DND-41 (cell line): ENCODE results near the gene PLEKHM1.

Experiments
- ATAC-seq: fragments of 200-7000 bp; cut with Tn5 transposase; 3 replicates; pipeline ENCODE4 v1.9.1; 2021; ENCODE audit warnings: low read depth; ENCODE audit not compliant: insufficient read depth
- DNase-seq: peaks from one replicate; pipeline ENCODE4 v3.0.0-alpha.2; 2020
- H2AFZ ChIP-seq: 2 replicates; pipeline ENCODE4 v1.6.0; 2012; ENCODE audit warnings: low read depth, low read length
- H3K27ac ChIP-seq: 2 replicates; pipeline ENCODE4 v1.5.1; 2012; ENCODE audit warnings: low read length, inconsistent platforms
- H3K27me3 ChIP-seq: fragments of 200-600 bp; sonication (generic); 2 replicates; pipeline ENCODE4 v1.6.0; 2012; ENCODE audit warnings: low read length, mild to moderate bottlenecking, inconsistent platforms; ENCODE audit not compliant: insufficient read depth, poor library complexity
- H3K36me3 ChIP-seq: 2 replicates; pipeline ENCODE4 v1.5.1; 2012; ENCODE audit warnings: low read length, inconsistent platforms; ENCODE audit not compliant: insufficient read depth
- H3K4me1 ChIP-seq: 2 replicates; pipeline ENCODE4 v1.5.1; 2012; ENCODE audit warnings: mild to moderate bottlenecking, low read length; ENCODE audit not compliant: insufficient read depth
- H3K4me2 ChIP-seq: 2 replicates; pipeline ENCODE4 v1.6.0; 2012; ENCODE audit warnings: mild to moderate bottlenecking, moderate library complexity, low read length, inconsistent platforms; ENCODE audit not compliant: insufficient read depth
- H3K4me3 ChIP-seq, 2 experiments: fragments of 200-600 bp in 1 of 2; shearing (Covaris generic) in 1 of 2; 2 replicates each; pipeline ENCODE4 v1.5.1; 2012 to 2016; ENCODE audit warnings: inconsistent platforms in 2 of 2, low read length in 2 of 2, mild to moderate bottlenecking in 2 of 2, low read depth in 1 of 2, moderate library complexity in 1 of 2
- H3K79me2 ChIP-seq: 2 replicates; pipeline ENCODE4 v1.6.0; 2012; ENCODE audit warnings: low read length, inconsistent platforms; ENCODE audit not compliant: insufficient read depth
- H3K9ac ChIP-seq: 2 replicates; pipeline ENCODE4 v1.6.0; 2012; ENCODE audit warnings: low read depth, mild to moderate bottlenecking, inconsistent platforms, low read length, moderate library complexity
- H3K9me3 ChIP-seq: 2 replicates; pipeline ENCODE4 v1.5.1; 2012; ENCODE audit warnings: low read length, moderate library complexity, mild to moderate bottlenecking, inconsistent platforms; ENCODE audit not compliant: insufficient read depth, severe bottlenecking
- H4K20me1 ChIP-seq: 2 replicates; pipeline ENCODE4 v1.6.0; 2012; ENCODE audit warnings: low read length; ENCODE audit not compliant: insufficient read depth
- CTCF ChIP-seq: IDR thresholded peaks from 2 replicates; pipeline ENCODE4 v1.5.1; 2012; ENCODE audit warnings: borderline replicate concordance, low read length, moderate library complexity, mild to moderate bottlenecking; ENCODE audit not compliant: poor library complexity, severe bottlenecking; ENCODE audit errors: extremely low read depth
- EZH2 ChIP-seq: IDR thresholded peaks from 3 replicates; pipeline ENCODE4 v1.6.1; 2012; ENCODE audit warnings: borderline replicate concordance, low read depth, mild to moderate bottlenecking, moderate library complexity, low read length, inconsistent platforms; ENCODE audit not compliant: severe bottlenecking

The PLEKHM1 gene

GRCh38 chr17:45409659-45410076, 80.9 kb downstream of the PLEKHM1 start:
- peaks cover 16% of the 10 kb centered on the region for H4K20me1 ChIP-seq
- peaks cover 47% of the 10 kb centered on the region for H3K4me1 ChIP-seq
- ATAC-seq: peak; percentile 60
- peak overlapping the region; percentile 99 for H2AFZ ChIP-seq
- peaks cover 15% of the 10 kb centered on the region for H3K36me3 ChIP-seq
- H3K27me3 ChIP-seq: no peaks in the 10 kb centered on the region
- no peaks in the 10 kb centered on the region for H3K9me3 ChIP-seq
- peak; percentile 49 for DNase-seq
- TF ChIP-seq EZH2 (no peak), CTCF (peak; percentile 16)
- H3K4me2 ChIP-seq: peak overlapping the region; percentile 86
- peak overlapping the region; percentile 92 to 97 for H3K4me3 ChIP-seq
- peak overlapping the region; percentile 98 for H3K9ac ChIP-seq
- peak overlapping the region; percentile 96 for H3K27ac ChIP-seq
- peaks cover 51% of the 10 kb centered on the region for H3K79me2 ChIP-seq

- no peak for ATAC-seq
- H3K9ac ChIP-seq: peak overlapping the region; percentile 98
Observed at GRCh38 chr17:45408611-45409421, 81.7 kb downstream of the PLEKHM1 start.

GRCh38 chr17:45406107-45406506, 84.4 kb downstream of the PLEKHM1 start:
- no peaks in the 10 kb centered on the region for H3K9me3 ChIP-seq
- no peak overlapping the region for H2AFZ ChIP-seq
- TF ChIP-seq CTCF (no peak), EZH2 (no peak)
- no peaks in the 10 kb centered on the region for H3K27me3 ChIP-seq
- no peak overlapping the region for H3K4me2 ChIP-seq
- no peak overlapping the region for H3K27ac ChIP-seq
- H3K36me3 ChIP-seq: peaks cover 48% of the 10 kb centered on the region
- ATAC-seq (no peak), DNase-seq (no peak)
- H3K79me2 ChIP-seq: peaks cover 51% of the 10 kb centered on the region
- no peak overlapping the region for H3K9ac ChIP-seq
- H3K4me1 ChIP-seq: peaks cover 33% of the 10 kb centered on the region
- peaks cover 26% of the 10 kb centered on the region for H4K20me1 ChIP-seq
- H3K4me3 ChIP-seq: no peak overlapping the region

More at GRCh38 chr17:45408611-45409421, 81.7 kb downstream of the PLEKHM1 start:
- no peak for TF ChIP-seq EZH2
- TF ChIP-seq CTCF: no peak
- Histone ChIP-seq H3K36me3 (peaks cover 24% of the 10 kb centered on the region), H2AFZ (no peak overlapping the region), H3K4me1 (peaks cover 47% of the 10 kb centered on the region), H3K27ac (peak overlapping the region; percentile 96), H3K79me2 (peaks cover 51% of the 10 kb centered on the region), H3K4me3 (peak overlapping the region; percentile 92 to 97; a peak in 3 of 4 replicates), H3K27me3 (no peaks in the 10 kb centered on the region), H3K4me2 (peak overlapping the region; percentile 86), H4K20me1 (peaks cover 24% of the 10 kb centered on the region), H3K9me3 (no peaks in the 10 kb centered on the region)
- no peak for DNase-seq
